ENCODE results near the gene AKNA.

- TF ChIP-seq CTCF (IDR thresholded peaks at IDR 0.05; ENCODE audit: insufficient read depth, low read depth, low read length): no peak
- TF ChIP-seq EZH2 (IDR thresholded peaks at IDR 0.05; ENCODE audit: insufficient read depth, low read length): no peak
Measured at GRCh38 chr9:114296338-114296737, 91.4 kb downstream of the AKNA start.
